Mesodermal cell (in vitro differentiated cells): ENCODE data around the gene MAT2A.
A peak's percentile ranks its signal among the peaks of the same experiment; 100 is the strongest.

Experiments
- H3K27ac ChIP-seq: 2 replicates; pipeline ENCODE4 v1.7.0; 2013; ENCODE audit warnings: mild to moderate bottlenecking, low read depth, low read length, moderate library complexity; ENCODE audit not compliant: severe bottlenecking
- H3K36me3 ChIP-seq: 2 replicates; pipeline ENCODE4 v1.7.1; 2013; ENCODE audit warnings: mild to moderate bottlenecking, low read length, moderate library complexity; ENCODE audit not compliant: control insufficient read depth, insufficient read depth
- H3K4me1 ChIP-seq: one replicate; pipeline ENCODE4 v1.7.1; 2013; ENCODE audit warnings: mild to moderate bottlenecking, low read length; ENCODE audit not compliant: insufficient read depth, control insufficient read depth, poor library complexity, severe bottlenecking
- H3K4me3 ChIP-seq: 2 replicates; pipeline ENCODE4 v1.7.0; 2013; ENCODE audit warnings: low read length, control low read depth, mild to moderate bottlenecking; ENCODE audit not compliant: insufficient read depth, poor library complexity, severe bottlenecking; ENCODE audit errors: extremely low read depth
- H3K9me3 ChIP-seq: 2 replicates; pipeline ENCODE4 v1.7.1; 2013; ENCODE audit warnings: mild to moderate bottlenecking, low read length, moderate library complexity; ENCODE audit not compliant: control insufficient read depth
- WGBS, 2 experiments: methylation state at CpG; one replicate each; pipeline ENCODE4 v1.1.5; 2013; ENCODE audit warnings: missing lambda C conversion rate in 2 of 2; ENCODE audit not compliant: insufficient coverage in 2 of 2; 5-methylcytosine and 5-hydroxymethylcytosine counted together

MAT2A gene

GRCh38 chr2:85547859-85548607, 9.1 kb downstream of the MAT2A start:
- peaks cover 18% of the 10 kb centered on the region for H3K4me1 ChIP-seq
- no peak overlapping the region for H3K27ac ChIP-seq
- no peak overlapping the region for H3K4me3 ChIP-seq
- no peaks in the 10 kb centered on the region for H3K9me3 ChIP-seq
- peaks cover 95% of the 10 kb centered on the region for H3K36me3 ChIP-seq
- 96 to 97% methylated on average over 5 to 6 of the region's 6 CpGs for WGBS, 2 experiments

- H3K4me1 ChIP-seq, result peaks cover 18% of the 10 kb centered on the region
- no peaks in the 10 kb centered on the region for H3K9me3 ChIP-seq
- no peak overlapping the region for H3K27ac ChIP-seq
- H3K36me3 ChIP-seq, result peaks cover 95% of the 10 kb centered on the region
- H3K4me3 ChIP-seq, result no peak overlapping the region
- WGBS, 2 experiments, result 100% methylated on average over 2 of the region's 2 CpGs
Observed at GRCh38 chr2:85548608-85548900, 9.6 kb downstream of the MAT2A start.

GRCh38 chr2:85549095-85549494, 10.1 kb downstream of the MAT2A start:
- H3K9me3 ChIP-seq, result no peaks in the 10 kb centered on the region
- peaks cover 94% of the 10 kb centered on the region for H3K36me3 ChIP-seq
- WGBS, 2 experiments, result 95 to 96% methylated on average over 7 to 9 of the region's 10 CpGs
- H3K4me1 ChIP-seq, result peaks cover 18% of the 10 kb centered on the region
- no peak overlapping the region for H3K4me3 ChIP-seq
- no peak overlapping the region for H3K27ac ChIP-seq

- Histone ChIP-seq H3K27ac (peak overlapping the region; percentile 79), H3K9me3 (no peaks in the 10 kb centered on the region), H3K4me1 (peaks cover 18% of the 10 kb centered on the region), H3K4me3 (no peak overlapping the region), H3K36me3 (peaks cover 94% of the 10 kb centered on the region)
- 59 to 68% methylated on average over 4 of the region's 4 CpGs for WGBS, 2 experiments
Observed at GRCh38 chr2:85549826-85550225, 10.9 kb downstream of the MAT2A start.

GRCh38 chr2:85550486-85550885, 11.5 kb downstream of the MAT2A start:
- Histone ChIP-seq H3K4me1 (peaks cover 18% of the 10 kb centered on the region), H3K4me3 (no peak overlapping the region), H3K36me3 (peaks cover 95% of the 10 kb centered on the region), H3K27ac (peak overlapping the region; percentile 79), H3K9me3 (no peaks in the 10 kb centered on the region)
- WGBS, 2 experiments, result 98% methylated on average over 10 of the region's 10 CpGs

- Histone ChIP-seq H3K9me3 (no peaks in the 10 kb centered on the region), H3K36me3 (peaks cover 91% of the 10 kb centered on the region), H3K4me3 (no peak overlapping the region), H3K27ac (no peak overlapping the region), H3K4me1 (peaks cover 18% of the 10 kb centered on the region)
- WGBS, 2 experiments, result 79 to 88% methylated on average over 3 to 6 of the region's 9 CpGs
Observed at GRCh38 chr2:85551698-85552678, 13.0 kb downstream of the MAT2A start.

GRCh38 chr2:85553184-85553583, 14.2 kb downstream of the MAT2A start:
- H3K9me3 ChIP-seq, result no peaks in the 10 kb centered on the region
- 83 to 88% methylated on average over 4 to 6 of the region's 6 CpGs for WGBS, 2 experiments
- peaks cover 18% of the 10 kb centered on the region for H3K4me1 ChIP-seq
- no peak overlapping the region for H3K27ac ChIP-seq
- peaks cover 89% of the 10 kb centered on the region for H3K36me3 ChIP-seq
- H3K4me3 ChIP-seq, result no peak overlapping the region

GRCh38 chr2:85554980-85555612, 16.1 kb downstream of the MAT2A start:
- 100% methylated on average over 1 of the region's 3 CpGs; no CpG with 5 or more reads in 1 of the 2 experiments for WGBS, 2 experiments
- Histone ChIP-seq H3K4me3 (no peak overlapping the region), H3K4me1 (peaks cover 9% of the 10 kb centered on the region), H3K27ac (no peak overlapping the region), H3K9me3 (no peaks in the 10 kb centered on the region), H3K36me3 (peaks cover 90% of the 10 kb centered on the region)

GRCh38 chr2:85557130-85557529, 18.2 kb downstream of the MAT2A start:
- WGBS, 2 experiments, result 90 to 100% methylated on average over 2 to 3 of the region's 5 CpGs
- Histone ChIP-seq H3K4me3 (no peak overlapping the region), H3K27ac (no peak overlapping the region), H3K4me1 (peaks cover 11% of the 10 kb centered on the region), H3K36me3 (peaks cover 70% of the 10 kb centered on the region), H3K9me3 (no peaks in the 10 kb centered on the region)

- peaks cover 60% of the 10 kb centered on the region for H3K36me3 ChIP-seq
- H3K27ac ChIP-seq, result no peak overlapping the region
- peaks cover 11% of the 10 kb centered on the region for H3K4me1 ChIP-seq
- no peak overlapping the region for H3K4me3 ChIP-seq
- WGBS, 2 experiments, result 100% methylated on average over 1 of the region's 1 CpG; no CpG with 5 or more reads in 1 of the 2 experiments
- no peaks in the 10 kb centered on the region for H3K9me3 ChIP-seq
Observed at GRCh38 chr2:85558160-85558559, 19.2 kb downstream of the MAT2A start.
